ENCODE results near the gene NIPSNAP2.

The NIPSNAP2 gene

GRCh38 chr7:55965100-55965470 is 700 bp downstream of the NIPSNAP2 start:
- DNase-seq (ENCODE audit: low spot score in 2 of 2), result peak in 1 of 2 experiments; percentile 52
- Histone ChIP-seq H3K27me3 (ENCODE audit: low read depth) (no peaks in the 10 kb centered on the region), H3K36me3 (replicated peaks) (peaks cover 9% of the 10 kb centered on the region), H3K4me3 (peak overlapping the region; percentile 60), H3K9me3 (no peaks in the 10 kb centered on the region), H3K4me1 (peaks cover 3% of the 10 kb centered on the region)
- in situ Hi-C loops (cut with MboI; ENCODE audit: low sequenced_read_pairs), result loop anchor here (10.0 kb wide), 1 partner anchor 320 kb away; no protein-coding TSS in a partner anchor

GRCh38 chr7:55965805-55966421 is 1.5 kb downstream of the NIPSNAP2 start:
- in situ Hi-C loops (cut with MboI; ENCODE audit: low sequenced_read_pairs), result loop anchor here (10.0 kb wide), 1 partner anchor 321 kb away; no protein-coding TSS in a partner anchor
- Histone ChIP-seq H3K4me3 (peak overlapping the region; percentile 60), H3K9me3 (no peaks in the 10 kb centered on the region), H3K4me1 (peaks cover 3% of the 10 kb centered on the region), H3K36me3 (replicated peaks) (peaks cover 9% of the 10 kb centered on the region), H3K27me3 (ENCODE audit: low read depth) (no peaks in the 10 kb centered on the region)
- DNase-seq (ENCODE audit: low spot score in 2 of 2), result peak; percentile 24 to 40

- Histone ChIP-seq H3K36me3 (replicated peaks) (peaks cover 9% of the 10 kb centered on the region), H3K4me1 (peaks cover 3% of the 10 kb centered on the region), H3K27me3 (ENCODE audit: low read depth) (no peaks in the 10 kb centered on the region), H3K9me3 (no peaks in the 10 kb centered on the region), H3K4me3 (no peak overlapping the region)
- in situ Hi-C loops (cut with MboI; ENCODE audit: low sequenced_read_pairs), result loop anchor here (10.0 kb wide), 1 partner anchor 322 kb away; no protein-coding TSS in a partner anchor
- DNase-seq (ENCODE audit: low spot score in 2 of 2), result no peak
Observed at GRCh38 chr7:55966851-55967250, 2.5 kb downstream of the NIPSNAP2 start.

GRCh38 chr7:55969391-55969790 is 5.0 kb downstream of the NIPSNAP2 start:
- Histone ChIP-seq H3K36me3 (replicated peaks) (peaks cover 9% of the 10 kb centered on the region), H3K9me3 (no peaks in the 10 kb centered on the region), H3K4me3 (no peak overlapping the region), H3K4me1 (no peaks in the 10 kb centered on the region), H3K27me3 (ENCODE audit: low read depth) (no peaks in the 10 kb centered on the region)
- in situ Hi-C loops (cut with MboI; ENCODE audit: low sequenced_read_pairs), result loop anchor here (10.0 kb wide), 1 partner anchor 325 kb away; no protein-coding TSS in a partner anchor
- no peak for DNase-seq (ENCODE audit: low spot score in 2 of 2)

GRCh38 chr7:55970561-55970960 is 6.2 kb downstream of the NIPSNAP2 start:
- peaks cover 9% of the 10 kb centered on the region for H3K36me3 ChIP-seq (replicated peaks)
- DNase-seq (ENCODE audit: low spot score in 2 of 2), result no peak
- in situ Hi-C loops (cut with MboI; ENCODE audit: low sequenced_read_pairs), result no loop called here

GRCh38 chr7:55970978-55971377 is 6.6 kb downstream of the NIPSNAP2 start:
- Histone ChIP-seq H3K27me3 (ENCODE audit: low read depth) (no peaks in the 10 kb centered on the region), H3K9me3 (no peaks in the 10 kb centered on the region), H3K36me3 (replicated peaks) (peaks cover 9% of the 10 kb centered on the region), H3K4me1 (no peaks in the 10 kb centered on the region), H3K4me3 (no peak overlapping the region)
- in situ Hi-C loops (cut with MboI; ENCODE audit: low sequenced_read_pairs), result no loop called here
- no peak for DNase-seq (ENCODE audit: low spot score in 2 of 2)

More at GRCh38 chr7:55970561-55970960, 6.2 kb downstream of the NIPSNAP2 start:
- Histone ChIP-seq H3K27me3 (ENCODE audit: low read depth) (no peaks in the 10 kb centered on the region), H3K9me3 (no peaks in the 10 kb centered on the region), H3K4me3 (no peak overlapping the region), H3K4me1 (no peaks in the 10 kb centered on the region)

- Histone ChIP-seq H3K27me3 (ENCODE audit: low read depth) (no peaks in the 10 kb centered on the region), H3K4me3 (no peak overlapping the region), H3K9me3 (no peaks in the 10 kb centered on the region), H3K36me3 (replicated peaks) (peaks cover 6% of the 10 kb centered on the region), H3K4me1 (peaks cover 14% of the 10 kb centered on the region)
- in situ Hi-C loops (cut with MboI; ENCODE audit: low sequenced_read_pairs), result no loop called here
- DNase-seq (ENCODE audit: low spot score in 2 of 2), result no peak
Observed at GRCh38 chr7:55973747-55974250, 9.4 kb downstream of the NIPSNAP2 start.

- no peak for DNase-seq (ENCODE audit: low spot score in 2 of 2)
- Histone ChIP-seq H3K4me1 (peaks cover 14% of the 10 kb centered on the region), H3K27me3 (ENCODE audit: low read depth) (no peaks in the 10 kb centered on the region), H3K36me3 (replicated peaks) (peaks cover 28% of the 10 kb centered on the region), H3K9me3 (no peaks in the 10 kb centered on the region), H3K4me3 (no peak overlapping the region)
- in situ Hi-C loops (cut with MboI; ENCODE audit: low sequenced_read_pairs), result no loop called here
Observed at GRCh38 chr7:55975988-55976633, 11.7 kb downstream of the NIPSNAP2 start.

GRCh38 chr7:55977831-55978230 is 13.4 kb downstream of the NIPSNAP2 start:
- peak; percentile 71 to 84 for DNase-seq (ENCODE audit: low spot score in 2 of 2)
- Histone ChIP-seq H3K4me3 (no peak overlapping the region), H3K4me1 (peaks cover 14% of the 10 kb centered on the region), H3K36me3 (replicated peaks) (peaks cover 43% of the 10 kb centered on the region), H3K27me3 (ENCODE audit: low read depth) (no peaks in the 10 kb centered on the region), H3K9me3 (no peaks in the 10 kb centered on the region)
- in situ Hi-C loops (cut with MboI; ENCODE audit: low sequenced_read_pairs), result no loop called here

GRCh38 chr7:55980266-55980665 is 15.9 kb downstream of the NIPSNAP2 start:
- in situ Hi-C loops (cut with MboI; ENCODE audit: low sequenced_read_pairs), result no loop called here
- H3K27me3 ChIP-seq (ENCODE audit: low read depth), result no peaks in the 10 kb centered on the region
- no peak overlapping the region for H3K4me3 ChIP-seq
- no peak for DNase-seq (ENCODE audit: low spot score in 2 of 2)
- H3K36me3 ChIP-seq (replicated peaks), result peaks cover 62% of the 10 kb centered on the region
- H3K4me1 ChIP-seq, result peaks cover 14% of the 10 kb centered on the region
- H3K9me3 ChIP-seq, result no peaks in the 10 kb centered on the region

- in situ Hi-C loops (cut with MboI; ENCODE audit: low sequenced_read_pairs), result no loop called here
- DNase-seq (ENCODE audit: low spot score in 2 of 2), result no peak
- peaks cover 67% of the 10 kb centered on the region for H3K36me3 ChIP-seq (replicated peaks)
- no peak overlapping the region for H3K4me3 ChIP-seq
- H3K27me3 ChIP-seq (ENCODE audit: low read depth), result no peaks in the 10 kb centered on the region
- H3K9me3 ChIP-seq, result no peaks in the 10 kb centered on the region
- no peaks in the 10 kb centered on the region; the same call in 1 of the 2 replicates for H3K4me1 ChIP-seq
Observed at GRCh38 chr7:55983537-55983936, 19.2 kb downstream of the NIPSNAP2 start.

- Histone ChIP-seq H3K4me3 (no peak overlapping the region), H3K9me3 (no peaks in the 10 kb centered on the region), H3K4me1 (no peaks in the 10 kb centered on the region), H3K36me3 (replicated peaks) (peaks cover 6% of the 10 kb centered on the region), H3K27me3 (ENCODE audit: low read depth) (no peaks in the 10 kb centered on the region)
- DNase-seq (ENCODE audit: low spot score in 2 of 2), result no peak
- in situ Hi-C loops (cut with MboI; ENCODE audit: low sequenced_read_pairs), result no loop called here
Observed at GRCh38 chr7:55992346-55992745, 28.0 kb downstream of the NIPSNAP2 start.

GRCh38 chr7:55996856-55997500 is 32.6 kb downstream of the NIPSNAP2 start:
- no peak for DNase-seq (ENCODE audit: low spot score in 2 of 2)
- Histone ChIP-seq H3K4me3 (no peak overlapping the region), H3K4me1 (peaks cover 4% of the 10 kb centered on the region; the same call in 1 of the 2 replicates), H3K27me3 (ENCODE audit: low read depth) (no peaks in the 10 kb centered on the region), H3K36me3 (replicated peaks) (peaks cover 23% of the 10 kb centered on the region), H3K9me3 (no peaks in the 10 kb centered on the region)
- in situ Hi-C loops (cut with MboI; ENCODE audit: low sequenced_read_pairs), result no loop called here

GRCh38 chr7:56003749-56004148 is 39.4 kb downstream of the NIPSNAP2 start:
- in situ Hi-C loops (cut with MboI; ENCODE audit: low sequenced_read_pairs), result no loop called here
- peaks cover 10% of the 10 kb centered on the region for H3K4me1 ChIP-seq
- H3K9me3 ChIP-seq, result no peaks in the 10 kb centered on the region
- no peak for DNase-seq (ENCODE audit: low spot score in 2 of 2)
- H3K27me3 ChIP-seq (ENCODE audit: low read depth), result no peaks in the 10 kb centered on the region
- H3K4me3 ChIP-seq, result no peak overlapping the region
- H3K36me3 ChIP-seq (replicated peaks), result peaks cover 11% of the 10 kb centered on the region
